ENCODE results near the gene SETX.

SETX gene

GRCh38 chr9:132214027-132214622 lies 140.7 kb downstream of the SETX start:
- peaks cover 3% of the 10 kb centered on the region for H3K4me1 Mint-ChIP-seq (ENCODE audit: low read depth)
- no peaks in the 10 kb centered on the region for H3K27me3 Mint-ChIP-seq
- H3K4me3 Mint-ChIP-seq = no peak overlapping the region
- H3K36me3 Mint-ChIP-seq (ENCODE audit: low read depth) = no peaks in the 10 kb centered on the region
- H3K9me3 Mint-ChIP-seq = no peaks in the 10 kb centered on the region
- H3K27ac Mint-ChIP-seq = no peak overlapping the region
- DNase-seq = no peak

GRCh38 chr9:132211570-132211969 lies 143.2 kb downstream of the SETX start:
- H3K36me3 Mint-ChIP-seq (ENCODE audit: low read depth) = no peaks in the 10 kb centered on the region
- no peak overlapping the region for H3K27ac Mint-ChIP-seq
- peaks cover 12% of the 10 kb centered on the region for H3K4me1 Mint-ChIP-seq (ENCODE audit: low read depth)
- H3K4me3 Mint-ChIP-seq = no peak overlapping the region
- H3K9me3 Mint-ChIP-seq = no peaks in the 10 kb centered on the region
- no peak for DNase-seq
- H3K27me3 Mint-ChIP-seq = no peaks in the 10 kb centered on the region
